ENCODE data around the gene ASIC1. TPM values are rescaled to one million over a fixed set of nuclear protein-coding genes. Genes with fewer than 3 reads are reported as not detected.

The ASIC1 gene
- total and polyA plus RNA-seq, 2 of the 13 experiments (the other 11 are each of a cell fraction or from before 2014, with no cell fraction given), result 0.44 to 1.5 TPM

DNA sequence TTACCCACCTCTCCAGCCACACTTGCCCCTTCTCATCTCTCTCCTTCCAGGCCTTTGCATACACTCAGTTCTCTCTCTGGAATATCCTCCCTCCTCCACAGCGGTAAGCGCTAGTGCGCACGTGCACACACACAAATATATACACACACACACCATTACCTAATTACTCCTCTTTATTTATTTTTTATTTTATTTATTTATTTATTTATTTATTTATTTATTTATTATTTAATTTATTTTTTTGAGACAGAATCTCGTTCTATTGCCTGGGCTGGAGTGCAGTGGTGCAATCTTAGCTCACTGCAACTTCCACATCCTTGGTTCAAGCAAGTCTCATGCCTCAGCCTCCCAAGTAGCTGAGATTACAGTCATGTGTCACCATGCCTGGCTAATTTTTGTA lies 11.7 kb downstream of the ASIC1 start (continued):
- TF ChIP-seq NCOA2 (CRISPR knock-in tag; IDR thresholded peaks at IDR 0.05), result no peak
- no peak for TF ChIP-seq FLYWCH1 (CRISPR knock-in tag; IDR thresholded peaks at IDR 0.05)
- no peak for TF ChIP-seq NAIF1 (CRISPR knock-in tag; IDR thresholded peaks at IDR 0.05; ENCODE audit: borderline replicate concordance)
- no peak for TF ChIP-seq ZNF629 (CRISPR knock-in tag; conservative IDR thresholded peaks at IDR 0.05)
- TF ChIP-seq, protein P1, sequence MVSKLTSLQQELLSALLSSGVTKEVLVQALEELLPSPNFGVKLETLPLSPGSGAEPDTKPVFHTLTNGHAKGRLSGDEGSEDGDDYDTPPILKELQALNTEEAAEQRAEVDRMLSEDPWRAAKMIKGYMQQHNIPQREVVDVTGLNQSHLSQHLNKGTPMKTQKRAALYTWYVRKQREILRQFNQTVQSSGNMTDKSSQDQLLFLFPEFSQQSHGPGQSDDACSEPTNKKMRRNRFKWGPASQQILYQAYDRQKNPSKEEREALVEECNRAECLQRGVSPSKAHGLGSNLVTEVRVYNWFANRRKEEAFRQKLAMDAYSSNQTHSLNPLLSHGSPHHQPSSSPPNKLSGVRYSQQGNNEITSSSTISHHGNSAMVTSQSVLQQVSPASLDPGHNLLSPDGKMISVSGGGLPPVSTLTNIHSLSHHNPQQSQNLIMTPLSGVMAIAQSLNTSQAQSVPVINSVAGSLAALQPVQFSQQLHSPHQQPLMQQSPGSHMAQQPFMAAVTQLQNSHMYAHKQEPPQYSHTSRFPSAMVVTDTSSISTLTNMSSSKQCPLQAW (CRISPR knock-in tag; IDR thresholded peaks at IDR 0.05), result no peak
- no peak for TF ChIP-seq EHMT2 (IDR thresholded peaks at IDR 0.05; ENCODE audit: borderline replicate concordance, low read depth, low read length)
- TF ChIP-seq, protein P2, sequence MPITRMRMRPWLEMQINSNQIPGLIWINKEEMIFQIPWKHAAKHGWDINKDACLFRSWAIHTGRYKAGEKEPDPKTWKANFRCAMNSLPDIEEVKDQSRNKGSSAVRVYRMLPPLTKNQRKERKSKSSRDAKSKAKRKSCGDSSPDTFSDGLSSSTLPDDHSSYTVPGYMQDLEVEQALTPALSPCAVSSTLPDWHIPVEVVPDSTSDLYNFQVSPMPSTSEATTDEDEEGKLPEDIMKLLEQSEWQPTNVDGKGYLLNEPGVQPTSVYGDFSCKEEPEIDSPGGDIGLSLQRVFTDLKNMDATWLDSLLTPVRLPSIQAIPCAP (CRISPR knock-in tag; IDR thresholded peaks at IDR 0.05; ENCODE audit: low read depth), result no peak
- no peak for TF ChIP-seq ZSCAN9 (CRISPR knock-in tag; IDR thresholded peaks at IDR 0.05; ENCODE audit: borderline replicate concordance)
- TF ChIP-seq, protein P3, sequence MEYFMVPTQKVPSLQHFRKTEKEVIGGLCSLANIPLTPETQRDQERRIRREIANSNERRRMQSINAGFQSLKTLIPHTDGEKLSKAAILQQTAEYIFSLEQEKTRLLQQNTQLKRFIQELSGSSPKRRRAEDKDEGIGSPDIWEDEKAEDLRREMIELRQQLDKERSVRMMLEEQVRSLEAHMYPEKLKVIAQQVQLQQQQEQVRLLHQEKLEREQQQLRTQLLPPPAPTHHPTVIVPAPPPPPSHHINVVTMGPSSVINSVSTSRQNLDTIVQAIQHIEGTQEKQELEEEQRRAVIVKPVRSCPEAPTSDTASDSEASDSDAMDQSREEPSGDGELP (IDR thresholded peaks at IDR 0.05; ENCODE audit: borderline replicate concordance, low read depth), result no peak
- TF ChIP-seq, protein P4, sequence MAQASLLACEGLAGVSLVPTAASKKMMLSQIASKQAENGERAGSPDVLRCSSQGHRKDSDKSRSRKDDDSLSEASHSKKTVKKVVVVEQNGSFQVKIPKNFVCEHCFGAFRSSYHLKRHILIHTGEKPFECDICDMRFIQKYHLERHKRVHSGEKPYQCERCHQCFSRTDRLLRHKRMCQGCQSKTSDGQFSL (CRISPR knock-in tag; IDR thresholded peaks at IDR 0.05), result no peak
- no peak for TF ChIP-seq BORCS8-MEF2B (CRISPR knock-in tag; IDR thresholded peaks at IDR 0.05)
- no peak for TF ChIP-seq ATM (IDR thresholded peaks at IDR 0.05; ENCODE audit: borderline replicate concordance)
- TF ChIP-seq GLI4 (CRISPR knock-in tag; IDR thresholded peaks at IDR 0.05; ENCODE audit: borderline replicate concordance), result no peak

All from HepG2 (cell line).